ENCODE data around the gene IZUMO1. TPM values are rescaled to one million over a fixed set of nuclear protein-coding genes. Genes with fewer than 3 reads are reported as not detected.
A peak's percentile ranks its signal among the peaks of the same experiment; 100 is the strongest.

IZUMO1 gene
- total RNA-seq, 1 donor from 2014 or later = 3.8 TPM

- ATAC-seq = peak; percentile 94
- H3K36me3 ChIP-seq = no peaks in the 10 kb centered on the region
- H3K27ac ChIP-seq = peak overlapping the region; percentile 76
- DNase-seq = peak; percentile 97
- H3K4me3 ChIP-seq = peak overlapping the region; percentile 63
- peak; percentile 19 for TF ChIP-seq CTCF (IDR thresholded peaks at IDR 0.05)
- no peaks in the 10 kb centered on the region for H3K9me3 ChIP-seq
- intact Hi-C loops (cut with DNase I) = no loop called here
- peaks cover 3% of the 10 kb centered on the region for H3K4me1 ChIP-seq
- H3K27me3 ChIP-seq = no peaks in the 10 kb centered on the region
These were observed 7.9 kb downstream of the IZUMO1 start for GRCh38 chr19:48738557-48739403.

- no peak overlapping the region for H3K27ac ChIP-seq
- no peaks in the 10 kb centered on the region for H3K9me3 ChIP-seq
- no peaks in the 10 kb centered on the region for H3K36me3 ChIP-seq
- no peak for ATAC-seq
- intact Hi-C loops (cut with DNase I) = no loop called here
- DNase-seq = no peak
- H3K4me3 ChIP-seq = peak overlapping the region; percentile 63
- peaks cover 3% of the 10 kb centered on the region for H3K4me1 ChIP-seq
- H3K27me3 ChIP-seq = no peaks in the 10 kb centered on the region
- no peak for TF ChIP-seq CTCF (IDR thresholded peaks at IDR 0.05)
These were observed 9.2 kb downstream of the IZUMO1 start for GRCh38 chr19:48737360-48737998.

GRCh38 chr19:48735031-48735615, 11.6 kb downstream of the IZUMO1 start:
- H3K4me1 ChIP-seq = peaks cover 3% of the 10 kb centered on the region
- H3K9me3 ChIP-seq = no peaks in the 10 kb centered on the region
- DNase-seq (no peak), ATAC-seq (peak; percentile 9)
- TF ChIP-seq CTCF (IDR thresholded peaks at IDR 0.05) = no peak
- H3K4me3 ChIP-seq = peak overlapping the region; percentile 3
- H3K36me3 ChIP-seq = no peaks in the 10 kb centered on the region
- intact Hi-C loops (cut with DNase I) = no loop called here
- H3K27ac ChIP-seq = no peak overlapping the region
- no peaks in the 10 kb centered on the region for H3K27me3 ChIP-seq

GRCh38 chr19:48734625-48735024, 12.1 kb downstream of the IZUMO1 start:
- TF ChIP-seq CTCF (IDR thresholded peaks at IDR 0.05) = no peak
- no peak for ATAC-seq
- no peaks in the 10 kb centered on the region for H3K36me3 ChIP-seq

GRCh38 chr19:48731452-48731851, 15.3 kb downstream of the IZUMO1 start:
- Histone ChIP-seq H3K4me3 (no peak overlapping the region), H3K36me3 (no peaks in the 10 kb centered on the region)
- intact Hi-C loops (cut with DNase I) = no loop called here

More at GRCh38 chr19:48734625-48735024, 12.1 kb downstream of the IZUMO1 start:
- Histone ChIP-seq H3K4me3 (no peak overlapping the region), H3K27me3 (no peaks in the 10 kb centered on the region), H3K4me1 (peaks cover 3% of the 10 kb centered on the region), H3K27ac (no peak overlapping the region), H3K9me3 (no peaks in the 10 kb centered on the region)
- intact Hi-C loops (cut with DNase I) = no loop called here
- no peak for DNase-seq

More at GRCh38 chr19:48731452-48731851, 15.3 kb downstream of the IZUMO1 start:
- H3K4me1 ChIP-seq = peaks cover 9% of the 10 kb centered on the region
- H3K27me3 ChIP-seq = no peaks in the 10 kb centered on the region
- DNase-seq = no peak
- no peak for ATAC-seq
- H3K27ac ChIP-seq = no peak overlapping the region
- no peak for TF ChIP-seq CTCF (IDR thresholded peaks at IDR 0.05)
- H3K9me3 ChIP-seq = no peaks in the 10 kb centered on the region
